Tibial nerve (tissue), 4 donors: Measurements from ENCODE around the gene XRCC4.

Experiments used
- CTCF ChIP-seq, 5 experiments: fragments of 200-600 bp in 3 of 5; fragments of 450-650 bp in 2 of 5; sonication (generic) in 3 of 5; IDR thresholded peaks; one replicate each; pipeline ENCODE4 v1.5.1; 2016 to 2019; ENCODE audit warnings: antibody characterized with exemption in 5 of 5, mild to moderate bottlenecking in 3 of 5, moderate library complexity in 2 of 5
- EP300 ChIP-seq, 2 donors: sonication (generic); formaldehyde crosslinking; IDR thresholded peaks; one replicate each; pipeline ENCODE4 v1.6.1; 2017; ENCODE audit warnings: antibody characterized with exemption in 2 of 2, mild to moderate bottlenecking in 1 of 2
- POLR2A ChIP-seq, 2 donors: fragments of 450-650 bp; IDR thresholded peaks; one replicate each; pipeline ENCODE4 v1.6.1; 2017; ENCODE audit warnings: antibody characterized with exemption in 2 of 2, mild to moderate bottlenecking in 2 of 2, moderate library complexity in 2 of 2

GRCh38 chr5:83401775-83402174 is 324.4 kb downstream of the XRCC4 start:
- TF ChIP-seq CTCF (IDR thresholded peaks at IDR 0.05) (no peak), POLR2A (IDR thresholded peaks at IDR 0.05) (no peak), EP300 (IDR thresholded peaks at IDR 0.05) (no peak)
